Heart left ventricle (tissue), 16 donors: Measurements from ENCODE around the gene PLEKHO1. TPM values are rescaled to one million over a fixed set of nuclear protein-coding genes. Genes with fewer than 3 reads are reported as not detected.
"Not testable (repeated sequence)": the region's sequence is repeated elsewhere in the genome, so short reads cannot be mapped to it uniquely, and the experiment has no call there.

Source experiments
- ATAC-seq, 4 donors: fragments of 200-7000 bp; cut with Tn5 transposase; one replicate each; pipeline ENCODE4 v1.9.1; 2020 to 2022; ENCODE audit warnings: moderate library complexity in 4 of 4, mild to moderate bottlenecking in 3 of 4, moderate number of reproducible peaks in 1 of 4
- DNase-seq, 5 donors: peaks; one replicate each; pipeline ENCODE4 v3.0.0-alpha.2; 2020
- H3K27ac ChIP-seq, 12 donors: fragments of 200-600 bp; sonication (generic) in 4 of 12; one replicate each; pipeline versions ENCODE4 v1.5.0 to v1.8.0; 2016 to 2022; ENCODE audit warnings: mild to moderate bottlenecking in 2 of 12
- H3K27me3 ChIP-seq, 9 donors: fragments of 200-600 bp; sonication (generic) in 2 of 9; one replicate each; pipeline versions ENCODE4 v1.5.1 to v1.8.0; 2016 to 2022; ENCODE audit warnings: mild to moderate bottlenecking in 3 of 9
- H3K36me3 ChIP-seq, 9 donors: fragments of 200-600 bp; sonication (generic) in 2 of 9; one replicate each; pipeline versions ENCODE4 v1.5.0 to v1.8.0; 2018 to 2022; ENCODE audit warnings: mild to moderate bottlenecking in 2 of 9
- H3K4me1 ChIP-seq, 12 donors: fragments of 200-600 bp; sonication (generic) in 4 of 12; one replicate each; pipeline versions ENCODE4 v1.5.0 to v1.8.0; 2016 to 2022; ENCODE audit warnings: mild to moderate bottlenecking in 3 of 12
- H3K4me3 ChIP-seq, 12 donors: fragments of 200-600 bp; sonication (generic) in 4 of 12; one replicate each; pipeline versions ENCODE4 v1.5.0 to v1.8.0; 2017 to 2022; ENCODE audit warnings: mild to moderate bottlenecking in 9 of 12, moderate library complexity in 4 of 12
- H3K9me3 ChIP-seq, 12 donors: fragments of 200-600 bp; sonication (generic) in 4 of 12; one replicate each; pipeline versions ENCODE4 v1.5.0 to v1.8.0; 2016 to 2022; ENCODE audit warnings: mild to moderate bottlenecking in 1 of 12
- CTCF ChIP-seq, 12 donors: fragments of 200-600 bp; sonication (generic) in 4 of 12; IDR thresholded peaks; one replicate each; pipeline versions ENCODE4 v1.5.0 to v1.8.0; 2018 to 2022; ENCODE audit warnings: antibody characterized with exemption in 12 of 12, mild to moderate bottlenecking in 5 of 12
- POLR2A ChIP-seq, 2 donors: fragments of 450-650 bp; IDR thresholded peaks; one replicate each; pipeline ENCODE4 v1.6.1; 2017; ENCODE audit warnings: antibody characterized with exemption in 2 of 2, mild to moderate bottlenecking in 2 of 2, moderate library complexity in 2 of 2
- WGBS, 4 donors: extraction: QIAGEN DNeasy Blood & Tissue Kit in 2 of 4; methylation state at CpG; one replicate each; pipeline versions ENCODE4 v1.1.5 to v1.1.7; 2013 to 2018; 5-methylcytosine and 5-hydroxymethylcytosine counted together
- intact Hi-C, 10 donors: fragments of 100-400 bp; cut with DNase I; formaldehyde crosslinking; loops; one replicate each; pipeline versions ENCODE4 v1.11.1 to v1.14.2; 2022
- polyA plus RNA-seq, 2 donors: library from polyadenylated mRNA; stranded (reverse); fragments of 200-250 nt; gene quantifications; one replicate each; pipeline ENCODE4 v1.2.3, GENCODE V29; 2013
- total RNA-seq, 9 donors: library from RNA; depleted of rRNA in 2 of 9; stranded (reverse); fragments of >200 nt in 2 of 9; fragmentation: NEBNext Ultra II Directional in 3 of 9; extraction: Animal tissue kit (Norgen Biotek cat#: 25700) in 3 of 9; gene quantifications; one replicate each; pipeline versions ENCODE4 v1.1.0 to v1.2.4, GENCODE V29; 2016 to 2023
- donor health status: ischemic (EF 13 %, LVEDD 7.1; RV severe dilation, severe dysfunction).
- donor health status: healthy with polysubstance abuse.
- donor health status: DM: no; HTN: yes; CAD: no.
- donor health status: DM: no; HTN: no; CAD: no.
- donor health status: ischemic (EF 25% LVEDD 6.9; RV normal size, moderate dysfunction).
- donor health status: ischemic (EF 25% LVEDD 5.7; RV mildly dilated, moderate dysfunction).
- donor health status: healthy.
- donor health status: DM: yes; HTN: yes; CAD: no.
- donor health status: ischemic (EF 35%, LVEDD 5.7; RV mildly dilated, moderate dysfunction).
- donor health status: nonischemic (EF 11% LVEDD 7.7; RV severe dilation, severe dysfunction).
- donor health status: DM: yes; HTN: yes; CAD: no.
- donor health status: PGD.
- donor health status: ischemic (EF 29% LVEDD 5.4; RV normal size, mild dysfunction).
- donor health status: nonischemic (EF 23%, LVEDD 6.1; RV moderate dilation, normal function).

The PLEKHO1 gene
- total and polyA plus RNA-seq, 11 donors = 46.8 to 200 (median 67.8) TPM

GRCh38 chr1:150196417-150196816, 46.7 kb downstream of the PLEKHO1 start:
- DNase-seq (no peak), ATAC-seq (no peak)
- Histone ChIP-seq H3K4me1 (peaks cover 0 to 9% (median 0%) of the 10 kb centered on the region in 12 donors), H3K27me3 (no peaks in the 10 kb centered on the region), H3K4me3 (no peak overlapping the region), H3K27ac (no peak overlapping the region), H3K9me3 (peaks cover 0 to under 1% (median 0%) of the 10 kb centered on the region in 12 donors), H3K36me3 (no peaks in the 10 kb centered on the region)
- 74 to 90% (median 87%) methylated on average over 1 of the region's 1 CpG for WGBS, 4 donors
- intact Hi-C loops = no loop called here
- no peak for TF ChIP-seq CTCF (IDR thresholded peaks at IDR 0.05)
- TF ChIP-seq POLR2A (IDR thresholded peaks at IDR 0.05) = no peak

- DNase-seq (no peak), ATAC-seq (no peak)
- intact Hi-C loops = no loop called here
- H3K9me3 ChIP-seq = no peaks in the 10 kb centered on the region
- no peaks in the 10 kb centered on the region for H3K36me3 ChIP-seq
- H3K27ac ChIP-seq = no peak overlapping the region
- H3K4me1 ChIP-seq = no peaks in the 10 kb centered on the region
- no peak overlapping the region for H3K4me3 ChIP-seq
- H3K27me3 ChIP-seq = no peaks in the 10 kb centered on the region
- WGBS, 4 donors = 80 to 87% (median 82%) methylated on average over 7 of the region's 7 CpGs
- no peak for TF ChIP-seq POLR2A (IDR thresholded peaks at IDR 0.05)
- no peak for TF ChIP-seq CTCF (IDR thresholded peaks at IDR 0.05)
These were observed 57.7 kb downstream of the PLEKHO1 start for GRCh38 chr1:150207281-150207971.

- H3K27ac ChIP-seq, H3K27me3 ChIP-seq, DNase-seq, ATAC-seq, intact Hi-C loops, H3K36me3 ChIP-seq, H3K4me1 ChIP-seq, H3K9me3 ChIP-seq, H3K4me3 ChIP-seq: not testable (repeated sequence)
- 83 to 91% (median 86%) methylated on average over 6 of the region's 6 CpGs for WGBS, 4 donors
These were observed 58.7 kb downstream of the PLEKHO1 start for GRCh38 chr1:150208460-150208859.

Other genes with a start within 250 kb of the PLEKHO1 start
- gene SV2A, start 232.1 kb upstream of the PLEKHO1 start, total RNA-seq = 1 to 10 TPM in 1 of 9 donors, under 1 TPM in 8; 0.20 to 1.4 (median 0.43) TPM
- gene SV2A, start 232.1 kb upstream of the PLEKHO1 start, polyA plus RNA-seq = under 1 TPM; 0.30 to 0.32 TPM
- gene SF3B4, start 222.1 kb upstream of the PLEKHO1 start, total RNA-seq = 10 to 100 TPM; 10.2 to 32.7 (median 23.7) TPM
- 10 to 100 TPM; 13.1 to 21.3 TPM for gene SF3B4, start 222.1 kb upstream of the PLEKHO1 start, polyA plus RNA-seq
- gene MTMR11, start 213.0 kb upstream of the PLEKHO1 start, total RNA-seq = 1 to 10 TPM; 1.9 to 4.5 (median 2.6) TPM
- 1 to 10 TPM; 1.6 TPM for gene MTMR11, start 213.0 kb upstream of the PLEKHO1 start, polyA plus RNA-seq
- 10 to 100 TPM; 16.4 to 36.2 (median 28.0) TPM for gene OTUD7B, start 139.2 kb upstream of the PLEKHO1 start, total RNA-seq
- gene OTUD7B, start 139.2 kb upstream of the PLEKHO1 start, polyA plus RNA-seq = 10 to 100 TPM in 1 of 2 donors, 1 to 10 TPM in 1; 8.1 to 11.8 TPM
- 10 to 100 TPM; 39.1 to 67.7 (median 49.5) TPM for gene VPS45, start 82.1 kb upstream of the PLEKHO1 start, total RNA-seq
- gene VPS45, start 82.1 kb upstream of the PLEKHO1 start, polyA plus RNA-seq = 10 to 100 TPM; 30.4 to 36.3 TPM
- 10 to 100 TPM; 12.6 to 59.9 (median 33.6) TPM for gene ANP32E, start 86.2 kb downstream of the PLEKHO1 start, total RNA-seq
- 10 to 100 TPM; 25.3 to 43.6 TPM for gene ANP32E, start 86.2 kb downstream of the PLEKHO1 start, polyA plus RNA-seq
- 10 to 100 TPM in 1 of 9 donors, 1 to 10 TPM in 7, under 1 TPM in 1; 0.56 to 16.5 (median 4.2) TPM for gene CA14, start 107.9 kb downstream of the PLEKHO1 start, total RNA-seq
- 10 to 100 TPM in 1 of 2 donors, 1 to 10 TPM in 1; 3.1 to 22.2 TPM for gene CA14, start 107.9 kb downstream of the PLEKHO1 start, polyA plus RNA-seq
- 100 to 1,000 TPM in 1 of 9 donors, 10 to 100 TPM in 8; 50.1 to 102 (median 59.8) TPM for gene APH1A, start 119.1 kb downstream of the PLEKHO1 start, total RNA-seq
- 10 to 100 TPM; 53.9 to 97.8 TPM for gene APH1A, start 119.1 kb downstream of the PLEKHO1 start, polyA plus RNA-seq
- gene C1orf54, start 122.9 kb downstream of the PLEKHO1 start, total RNA-seq = 10 to 100 TPM in 6 of 9 donors, 1 to 10 TPM in 3; 5.0 to 30.5 (median 10.7) TPM
- 10 to 100 TPM; 18.5 to 20.9 TPM for gene C1orf54, start 122.9 kb downstream of the PLEKHO1 start, polyA plus RNA-seq
- 10 to 100 TPM in 4 of 9 donors, 1 to 10 TPM in 5; 2.3 to 23.9 (median 7.1) TPM for gene CIART, start 132.6 kb downstream of the PLEKHO1 start, total RNA-seq
- 10 to 100 TPM in 1 of 2 donors, 1 to 10 TPM in 1; 4.1 to 15.0 TPM for gene CIART, start 132.6 kb downstream of the PLEKHO1 start, polyA plus RNA-seq
- 10 to 100 TPM; 44.5 to 77.2 (median 61.0) TPM for gene MRPS21, start 143.9 kb downstream of the PLEKHO1 start, total RNA-seq
- gene MRPS21, start 143.9 kb downstream of the PLEKHO1 start, polyA plus RNA-seq = 100 to 1,000 TPM in 1 of 2 donors, 10 to 100 TPM in 1; 64.2 to 139 TPM
- 10 to 100 TPM; 12.4 to 28.1 (median 19.5) TPM for gene PRPF3, start 171.6 kb downstream of the PLEKHO1 start, total RNA-seq
- gene PRPF3, start 171.6 kb downstream of the PLEKHO1 start, polyA plus RNA-seq = 10 to 100 TPM; 17.8 to 19.5 TPM
- gene RPRD2, start 214.2 kb downstream of the PLEKHO1 start, total RNA-seq = 10 to 100 TPM; 19.4 to 33.4 (median 25.3) TPM
- gene RPRD2, start 214.2 kb downstream of the PLEKHO1 start, polyA plus RNA-seq = 1 to 10 TPM; 6.4 to 8.6 TPM